Osteocyte (in vitro differentiated cells): Measurements from ENCODE around the gene RBFOX2. TPM values are rescaled to one million over a fixed set of nuclear protein-coding genes. Genes with fewer than 3 reads are reported as not detected.
"Not testable (repeated sequence)": the region's sequence is repeated elsewhere in the genome, so short reads cannot be mapped to it uniquely, and the experiment has no call there.

Experiments
- DNase-seq: peaks from one replicate; pipeline ENCODE4 v3.0.0; 2021; ENCODE audit warnings: mixed read lengths; ENCODE audit not compliant: unreplicated experiment; ENCODE audit errors: extremely low spot score
- H3K27ac Mint-ChIP-seq: one replicate; pipeline ENCODE4 v1.8.0; 2021; ENCODE audit warnings: mild to moderate bottlenecking, mixed read lengths; ENCODE audit not compliant: unreplicated experiment
- H3K27me3 Mint-ChIP-seq: one replicate; pipeline ENCODE4 v1.8.0; 2021; ENCODE audit warnings: mixed read lengths; ENCODE audit not compliant: unreplicated experiment
- H3K36me3 Mint-ChIP-seq: one replicate; pipeline ENCODE4 v1.8.0; 2021; ENCODE audit warnings: mixed read lengths; ENCODE audit not compliant: unreplicated experiment
- H3K4me1 Mint-ChIP-seq: one replicate; pipeline ENCODE4 v1.8.0; 2021; ENCODE audit warnings: mixed read lengths; ENCODE audit not compliant: unreplicated experiment
- H3K4me3 Mint-ChIP-seq: one replicate; pipeline ENCODE4 v1.8.0; 2021; ENCODE audit warnings: mild to moderate bottlenecking, moderate library complexity, mixed read lengths; ENCODE audit not compliant: unreplicated experiment
- H3K9me3 Mint-ChIP-seq: one replicate; pipeline ENCODE4 v1.8.0; 2021; ENCODE audit warnings: mixed read lengths; ENCODE audit not compliant: unreplicated experiment
- CTCF ChIP-seq: fragments of 200-600 bp; sonication (generic); IDR thresholded peaks from 2 replicates; pipeline ENCODE4 v1.5.0; 2021; ENCODE audit warnings: antibody characterized with exemption, mild to moderate bottlenecking, moderate library complexity
- total RNA-seq: library from RNA; stranded (reverse); gene quantifications from 2 replicates; pipeline ENCODE4 v1.2.1, GENCODE V29; 2021

Gene RBFOX2
- total RNA-seq, 1 donor from 2014 or later, result 151 TPM

- H3K4me1 Mint-ChIP-seq, result peaks cover 27% of the 10 kb centered on the region
Measured at GRCh38 chr22:35740616-35741015, 288.0 kb downstream of the RBFOX2 start.

GRCh38 chr22:35739931-35740380 is 288.7 kb downstream of the RBFOX2 start:
- TF ChIP-seq CTCF, result no peak
- Mint-ChIP-seq H3K9me3 (no peaks in the 10 kb centered on the region), H3K36me3 (peaks cover 44% of the 10 kb centered on the region), H3K4me3 (no peak overlapping the region), H3K27ac (no peak overlapping the region), H3K4me1 (peaks cover 27% of the 10 kb centered on the region), H3K27me3 (no peaks in the 10 kb centered on the region)
- peak; percentile 17 for DNase-seq

More at GRCh38 chr22:35740616-35741015, 288.0 kb downstream of the RBFOX2 start:
- Mint-ChIP-seq H3K36me3 (peaks cover 49% of the 10 kb centered on the region), H3K27me3 (no peaks in the 10 kb centered on the region), H3K9me3 (no peaks in the 10 kb centered on the region), H3K27ac (no peak overlapping the region), H3K4me3 (no peak overlapping the region)
- peak; percentile 23 for DNase-seq
- TF ChIP-seq CTCF, result no peak

- no peaks in the 10 kb centered on the region for H3K27me3 Mint-ChIP-seq
- H3K9me3 Mint-ChIP-seq, result no peaks in the 10 kb centered on the region
- H3K4me1 Mint-ChIP-seq, result peaks cover 27% of the 10 kb centered on the region
- TF ChIP-seq CTCF, result peak; percentile 26
- H3K36me3 Mint-ChIP-seq, result peaks cover 44% of the 10 kb centered on the region
- H3K4me3 Mint-ChIP-seq, result no peak overlapping the region
- peak; percentile 62 for DNase-seq
- no peak overlapping the region for H3K27ac Mint-ChIP-seq
Measured at GRCh38 chr22:35739076-35739930, 289.3 kb downstream of the RBFOX2 start.

GRCh38 chr22:35737886-35738285 is 290.7 kb downstream of the RBFOX2 start:
- Mint-ChIP-seq H3K4me1 (peaks cover 13% of the 10 kb centered on the region), H3K36me3 (peaks cover 34% of the 10 kb centered on the region)
- not testable (repeated sequence) for H3K27ac Mint-ChIP-seq, H3K4me3 Mint-ChIP-seq, H3K9me3 Mint-ChIP-seq, H3K27me3 Mint-ChIP-seq
- peak; percentile 17 for DNase-seq

GRCh38 chr22:35736701-35737100 is 291.9 kb downstream of the RBFOX2 start:
- Mint-ChIP-seq H3K4me1 (peaks cover under 1% of the 10 kb centered on the region), H3K27ac (no peak overlapping the region), H3K36me3 (peaks cover 29% of the 10 kb centered on the region), H3K4me3 (no peak overlapping the region), H3K27me3 (no peaks in the 10 kb centered on the region), H3K9me3 (no peaks in the 10 kb centered on the region)
- no peak for TF ChIP-seq CTCF
- peak; percentile 75 for DNase-seq
